HG02798 (cell line): ENCODE measurements around the gene NR1H2.

Experiments
- ATAC-seq: cut with Tn5 transposase; IDR thresholded peaks from one replicate; pipeline ENCODE4 v1.9.1; 2021; ENCODE audit warnings: mild to moderate bottlenecking; ENCODE audit not compliant: unreplicated experiment, poor library complexity

The NR1H2 gene

GRCh38 chr19:50420127-50420526 is 43.9 kb downstream of the NR1H2 start:
- ATAC-seq: no peak

GRCh38 chr19:50420808-50421207 is 44.6 kb downstream of the NR1H2 start:
- ATAC-seq: no peak

- no peak for ATAC-seq
Observed at GRCh38 chr19:50422397-50423278, 46.4 kb downstream of the NR1H2 start.

GRCh38 chr19:50423279-50424113 is 47.2 kb downstream of the NR1H2 start:
- ATAC-seq: no peak

GRCh38 chr19:50425581-50425980 is 49.3 kb downstream of the NR1H2 start:
- ATAC-seq: no peak

GRCh38 chr19:50427318-50427925 is 51.2 kb downstream of the NR1H2 start:
- ATAC-seq: no peak

- ATAC-seq: no peak
Observed at GRCh38 chr19:50427997-50428425, 51.8 kb downstream of the NR1H2 start.

GRCh38 chr19:50428772-50429463 is 52.7 kb downstream of the NR1H2 start:
- ATAC-seq: no peak

GRCh38 chr19:50430888-50431342 is 54.7 kb downstream of the NR1H2 start:
- ATAC-seq: no peak

GRCh38 chr19:50431343-50432220 is 55.3 kb downstream of the NR1H2 start:
- peak; percentile 86 for ATAC-seq

- peak; percentile 18 for ATAC-seq
Observed at GRCh38 chr19:50432221-50433028, 56.2 kb downstream of the NR1H2 start, which contains the start of gene MYBPC2. Gene MYBPC2 (plus strand): TSS chr19:50432892. CDS start chr19:50432954, 62 bp downstream.
